ENCODE results near the gene DGKZ.

The DGKZ gene

GRCh38 chr11:46397526-46397925 lies 50.3 kb downstream of the DGKZ start:
- no peak for DNase-seq

DNA sequence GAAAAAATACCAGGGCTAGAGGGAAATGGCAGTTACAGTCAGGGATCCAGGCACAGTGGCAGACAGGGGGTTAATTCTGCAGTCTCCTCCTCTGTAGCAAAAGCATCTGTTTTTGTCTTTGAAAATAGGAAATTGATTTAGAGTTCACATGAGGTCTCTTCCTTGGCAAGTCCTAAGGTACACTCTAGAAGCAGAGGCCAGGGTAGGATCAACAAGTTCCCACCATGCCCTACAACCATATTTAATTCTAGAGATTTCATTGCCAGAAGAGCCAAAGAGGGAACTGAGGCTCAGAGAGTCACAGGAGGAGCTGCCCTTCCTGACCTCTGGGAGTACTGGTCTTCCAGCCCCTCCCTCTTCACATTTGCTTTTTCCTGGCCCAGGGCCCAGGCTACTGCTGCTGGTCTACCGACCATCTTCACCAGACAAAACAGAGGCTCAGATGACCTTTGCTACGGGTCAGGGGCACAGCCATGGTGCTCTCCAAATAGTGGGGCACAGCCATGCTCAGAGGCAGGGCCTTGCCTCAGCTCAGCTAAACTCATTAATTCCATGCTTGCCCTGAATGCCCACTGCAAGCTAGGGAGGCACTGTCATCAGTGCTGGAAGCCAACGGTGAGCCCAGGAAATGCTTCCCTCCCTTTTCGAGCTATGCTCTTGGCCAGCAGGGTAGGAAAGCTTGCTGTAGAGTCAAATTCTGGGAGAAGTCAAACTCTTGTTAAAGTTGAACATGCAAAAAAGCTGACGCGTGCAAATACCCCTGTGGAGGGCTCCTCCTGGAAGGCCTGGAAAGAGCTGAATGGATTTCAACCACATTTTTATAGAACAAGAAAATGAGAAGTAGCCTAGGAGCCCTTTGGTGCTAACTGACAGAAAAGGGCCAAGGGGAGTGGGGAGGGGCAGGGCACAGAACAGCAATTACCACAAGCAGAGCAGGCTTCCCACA lies 56.0 kb downstream of the DGKZ start:
- DNase-seq = no peak

DNA sequence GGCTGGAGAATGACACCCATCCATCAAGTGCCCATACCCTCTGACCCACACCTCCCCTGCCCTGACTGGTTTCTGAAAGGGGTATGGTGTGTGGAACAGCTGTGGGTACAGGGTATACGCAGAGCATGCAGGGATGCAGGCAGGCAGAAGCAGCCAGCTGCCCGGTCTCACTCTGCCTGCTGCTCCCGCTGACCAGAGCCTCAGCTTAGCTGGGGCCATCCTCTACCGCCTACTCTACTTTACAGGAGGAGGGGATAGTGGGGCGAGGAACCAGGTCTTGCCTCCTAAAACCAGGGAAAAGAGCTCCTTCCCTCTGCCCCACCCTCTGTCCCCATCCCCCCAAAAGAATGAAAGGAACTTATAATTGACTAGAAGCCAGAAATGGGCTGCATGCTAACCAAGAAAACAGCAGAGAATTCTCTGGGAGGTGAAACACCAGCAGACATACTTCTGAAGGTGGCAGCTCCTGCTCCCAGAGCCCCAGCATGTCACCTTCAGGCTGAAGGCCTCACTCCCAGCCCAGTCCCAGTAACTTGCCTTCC lies 57.3 kb downstream of the DGKZ start:
- no peak for DNase-seq

- DNase-seq = no peak
These were observed 60.4 kb downstream of the DGKZ start for GRCh38 chr11:46407635-46408034.

DNA sequence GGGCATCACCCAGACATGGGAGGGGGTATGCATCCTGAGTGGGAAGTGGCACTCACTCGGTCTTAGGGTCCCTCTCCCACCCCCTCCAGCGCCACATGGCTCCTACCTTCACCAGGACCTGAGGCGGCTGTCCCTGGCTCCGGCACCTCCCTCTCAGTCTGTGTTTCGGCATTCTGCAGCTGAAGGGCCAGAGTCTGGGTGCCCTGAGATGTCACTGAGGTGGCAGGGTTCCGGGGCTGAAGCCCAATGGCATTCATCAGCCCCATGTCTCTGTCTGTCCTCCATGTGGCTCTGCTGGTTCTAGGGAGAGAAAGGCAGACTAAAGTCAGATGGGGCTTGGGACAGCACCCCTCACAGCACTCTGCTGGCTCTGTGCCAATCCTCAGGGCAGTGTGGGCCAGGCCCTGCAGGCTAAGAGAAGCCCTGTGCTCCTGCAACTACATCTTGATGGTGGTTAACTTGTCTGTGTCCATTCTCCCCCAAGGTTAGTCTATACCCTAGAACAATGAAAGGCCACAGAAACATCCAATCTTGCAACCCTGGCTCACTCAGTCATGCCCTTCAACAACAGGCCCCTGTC lies 61.2 kb downstream of the DGKZ start:
- DNase-seq = no peak

- no peak for DNase-seq
These were observed 62.8 kb downstream of the DGKZ start for GRCh38 chr11:46410021-46410420.

GRCh38 chr11:46413760-46414465 lies 66.7 kb downstream of the DGKZ start:
- DNase-seq = peak; percentile 85

- no peak for DNase-seq
These were observed 67.2 kb downstream of the DGKZ start for GRCh38 chr11:46414466-46414796.

DNA sequence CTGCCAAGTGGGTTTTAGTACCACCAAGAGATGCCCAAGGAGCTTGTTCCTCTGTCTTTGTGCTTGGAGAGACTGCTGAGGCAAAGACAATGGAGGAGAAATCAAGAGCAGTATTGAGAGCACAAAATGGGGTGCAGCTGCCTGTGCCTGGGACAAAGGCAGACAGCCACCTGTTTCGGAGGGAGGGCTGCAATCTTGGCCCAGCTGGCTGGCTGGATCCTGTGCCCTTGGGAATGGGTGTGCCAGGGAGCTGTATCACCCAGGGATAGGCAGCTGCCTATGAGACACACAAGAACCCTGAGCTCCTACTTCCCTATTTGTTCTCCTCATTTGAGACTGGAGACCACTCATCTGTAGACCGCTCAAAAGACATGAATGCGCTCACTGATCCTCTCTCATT lies 67.6 kb downstream of the DGKZ start:
- no peak for DNase-seq

GRCh38 chr11:46417711-46418110 lies 70.4 kb downstream of the DGKZ start:
- DNase-seq = no peak

DNA sequence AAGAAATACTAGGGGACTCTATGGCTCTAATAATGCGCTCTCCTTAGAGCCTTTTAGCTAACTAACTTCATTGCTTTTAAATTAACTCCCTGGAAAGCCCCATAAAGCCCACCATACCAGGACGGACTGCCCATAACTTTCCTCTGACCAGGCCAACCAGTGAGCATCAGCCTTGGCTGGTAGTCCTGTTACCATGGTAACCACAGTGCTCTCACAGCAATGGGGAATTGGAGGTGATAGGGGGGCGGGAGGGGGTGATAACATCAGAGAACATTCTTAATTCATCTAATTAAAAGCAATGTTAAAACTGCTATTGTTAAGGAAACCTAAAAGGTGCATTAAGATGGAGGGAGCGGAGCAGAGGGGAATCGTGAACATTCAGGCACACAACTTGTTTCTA lies 71.5 kb downstream of the DGKZ start:
- no peak for DNase-seq

DNA sequence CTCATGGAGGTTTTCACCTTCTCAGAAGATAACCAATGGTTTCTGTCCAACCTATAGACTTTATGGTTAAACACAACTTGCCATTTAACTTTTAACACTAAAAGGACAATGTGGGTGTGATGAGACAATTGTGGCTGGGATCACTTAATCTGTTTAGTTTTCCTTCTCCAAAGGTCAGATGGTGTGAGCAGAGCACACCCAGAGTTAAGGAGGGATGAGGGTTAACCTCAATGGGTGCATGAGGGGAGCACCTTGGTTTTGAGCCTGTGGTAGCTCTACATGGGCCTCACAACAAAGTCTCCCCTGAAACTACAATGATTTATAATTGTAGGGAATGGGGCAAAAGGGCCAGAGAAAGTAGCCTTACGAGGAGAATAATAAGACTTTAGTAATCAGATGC lies 73.2 kb downstream of the DGKZ start:
- no peak for DNase-seq

- no peak for DNase-seq
These were observed 74.1 kb downstream of the DGKZ start for GRCh38 chr11:46421257-46421880.

- no peak for DNase-seq
These were observed 75.3 kb downstream of the DGKZ start for GRCh38 chr11:46422588-46422987.

- no peak for DNase-seq
These were observed 79.1 kb downstream of the DGKZ start for GRCh38 chr11:46426233-46426991.

- DNase-seq = no peak
These were observed 80.1 kb downstream of the DGKZ start for GRCh38 chr11:46427364-46427763.

DNA sequence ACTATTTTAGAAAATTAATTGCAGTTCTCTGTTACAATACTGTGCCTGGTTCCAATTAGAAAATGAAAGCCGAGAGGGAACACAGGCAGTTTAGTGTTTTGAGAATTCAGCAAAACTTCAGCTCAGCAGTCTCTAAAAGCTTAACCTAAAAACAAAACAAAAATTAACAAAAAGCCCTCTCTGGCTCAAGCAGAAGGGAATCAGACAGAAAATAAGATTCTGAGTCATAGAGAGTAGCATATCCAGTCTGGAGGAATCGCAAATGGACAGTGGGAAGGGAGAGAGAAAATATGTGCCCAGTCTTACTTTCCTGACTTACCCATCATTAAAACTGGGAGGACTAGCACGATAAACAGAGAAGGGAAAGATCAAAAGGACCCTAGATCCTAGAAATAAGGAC lies 82.5 kb downstream of the DGKZ start:
- DNase-seq = no peak

Data from NCI-H1417 treated with DMSO at 0.1 percent for 48 hours (cell line).